GM23248 (cell line): Measurements from ENCODE around the gene ZBTB4.

ENCODE experiments used
- EZH2 ChIP-seq: fragments of 200-600 bp; sonication (generic); IDR thresholded peaks from 2 replicates; pipeline ENCODE4 v1.6.1; 2018; ENCODE audit warnings: antibody characterized with exemption, mild to moderate bottlenecking; ENCODE audit not compliant: insufficient read depth, poor library complexity, severe bottlenecking
- EZH2phosphoT487 ChIP-seq: fragments of 200-600 bp; sonication (generic); IDR thresholded peaks from 2 replicates; pipeline ENCODE4 v1.6.1; 2018; ENCODE audit warnings: antibody characterized with exemption, moderate library complexity, mild to moderate bottlenecking, low read depth; ENCODE audit not compliant: insufficient read depth

- TF ChIP-seq EZH2phosphoT487 (no peak), EZH2 (no peak)
Measured at GRCh38 chr17:7496470-7497183, 17.2 kb upstream of the ZBTB4 start.
